Measurements from ENCODE around the gene PDE6D. TPM values are rescaled to one million over a fixed set of nuclear protein-coding genes. Genes with fewer than 3 reads are reported as not detected.

PDE6D gene
- total and polyA plus RNA-seq, 2 of the 13 experiments (the other 11 are each of a cell fraction or from before 2014, with no cell fraction given), result 14.1 to 23.2 TPM

GRCh38 chr2:231800493-231801091, 19.5 kb upstream of the PDE6D start:
- DNase-seq (ENCODE audit: low spot score), result peak; percentile 55
- peaks cover 30 to 77% of the 10 kb centered on the region in 2 experiments for H3K36me3 ChIP-seq (replicated peaks in 1 of 2; ENCODE audit: control insufficient read depth in 1 of 2, insufficient read depth in 2 of 2, low read length in 2 of 2)
- no peak for TF ChIP-seq ZNF639 (CRISPR knock-in tag; conservative IDR thresholded peaks at IDR 0.05)
- no peak for TF ChIP-seq RCOR2 (CRISPR knock-in tag; IDR thresholded peaks at IDR 0.05)
- no peak for TF ChIP-seq TRIM22 (IDR thresholded peaks at IDR 0.05)
- TF ChIP-seq ZNF512 (CRISPR knock-in tag; IDR thresholded peaks at IDR 0.05), result no peak
- no peak for TF ChIP-seq NPAS2 (CRISPR knock-in tag; IDR thresholded peaks at IDR 0.05; ENCODE audit: borderline replicate concordance)
- no peak for TF ChIP-seq ZNF563 (CRISPR knock-in tag; IDR thresholded peaks at IDR 0.05)
- no peak for TF ChIP-seq ATF5 (CRISPR knock-in tag; IDR thresholded peaks at IDR 0.05; ENCODE audit: low read depth)
- TF ChIP-seq RAD21 (CRISPR knock-in tag; IDR thresholded peaks at IDR 0.05), result peak; percentile 34; the same call in 1 of the 2 replicates
- no peak for TF ChIP-seq HOXD1 (CRISPR knock-in tag; IDR thresholded peaks at IDR 0.05)
- TF ChIP-seq FLYWCH1 (CRISPR knock-in tag; IDR thresholded peaks at IDR 0.05), result no peak
- no peak for TF ChIP-seq GRHL1 (CRISPR knock-in tag; conservative IDR thresholded peaks at IDR 0.05)
- TF ChIP-seq KDM4B (CRISPR knock-in tag; IDR thresholded peaks at IDR 0.05), result no peak
- TF ChIP-seq KAT7 (CRISPR knock-in tag; IDR thresholded peaks at IDR 0.05; ENCODE audit: borderline replicate concordance), result no peak
- peak; percentile 33; the same call in 1 of the 2 replicates for TF ChIP-seq CEBPB (IDR thresholded peaks at IDR 0.05; ENCODE audit: borderline replicate concordance, low read depth, low read length)
- no peak for TF ChIP-seq PAWR (CRISPR knock-in tag; IDR thresholded peaks at IDR 0.05; ENCODE audit: borderline replicate concordance)
- TF ChIP-seq YY1 (IDR thresholded peaks at IDR 0.05; ENCODE audit: insufficient read depth, insufficient replicate concordance, low read depth, low read length), result no peak
- no peak for TF ChIP-seq MZF1 (CRISPR knock-in tag; IDR thresholded peaks at IDR 0.05; ENCODE audit: borderline replicate concordance)
- peak; percentile 49 for TF ChIP-seq SMC3 (IDR thresholded peaks at IDR 0.05; ENCODE audit: low read length)

More at GRCh38 chr2:231800493-231801091, 19.5 kb upstream of the PDE6D start:
- ATAC-seq (peak; percentile 83), FAIRE-seq (peak; percentile 56)
- 50% methylated on average over 6 of the region's 6 CpGs for WGBS (ENCODE audit: low lambda C conversion rate)
- Histone ChIP-seq H3K9me3 (ENCODE audit: low read length) (no peaks in the 10 kb centered on the region), H3K79me2 (ENCODE audit: insufficient read depth, low read length) (peaks cover 1% of the 10 kb centered on the region), H3K9ac (ENCODE audit: insufficient read depth, low read depth, low read length) (no peak overlapping the region), H3K27me3 (ENCODE audit: control insufficient read depth in 1 of 2, insufficient read depth in 2 of 2, low read length in 2 of 2) (no peaks in the 10 kb centered on the region), H2AFZ (ENCODE audit: low read length) (no peak overlapping the region), H3K4me2 (ENCODE audit: low read depth, low read length) (no peak overlapping the region), H3K4me1 (ENCODE audit: insufficient read depth, low read length) (0 out of 2 replicates have a peak, but pooled peaks cover 4% of the 10 kb centered on the region), H3K4me3 (replicated peaks in 1 of 3; ENCODE audit: insufficient read depth in 1 of 3, low read depth in 2 of 3, low read length in 3 of 3) (no peak overlapping the region), H3K27ac (ENCODE audit: extremely low read length, insufficient read depth, low read length) (no peak overlapping the region), H4K20me1 (ENCODE audit: insufficient read depth, low read length) (0 out of 2 replicates have a peak, but pooled peaks cover 12% of the 10 kb centered on the region)
- in situ Hi-C loops (cut with HindIII; ENCODE audit: extremely low pct_ligation_motif_present, low pct_unique_long_range_greater_than_20kb), result no loop called here
- ChIA-PET POLR2A (no interaction called here), CTCF (ENCODE audit: low intra/inter-chr PET ratio, low total read pairs) (no interaction called here)
- BruUV-seq (replicated peaks), result no TSS peak
- intact Hi-C loops (cut with micrococcal nuclease; ENCODE audit: unreplicated experiment), result no loop called here
